B cell (primary cell): Measurements from ENCODE around the gene HSBP1L1. TPM values are rescaled to one million over a fixed set of nuclear protein-coding genes. Genes with fewer than 3 reads are reported as not detected.

Experiments
- ATAC-seq: fragments of 200-7000 bp; cut with Tn5 transposase; one replicate; pipeline ENCODE4 v1.10.0; 2021; ENCODE audit warnings: low read depth, mild to moderate bottlenecking, moderate number of reproducible peaks, moderate library complexity
- CTCF ChIA-PET: fragments of 350-600 bp; sonication (Branson Sonifier 250); formaldehyde crosslinking; loops from one replicate; lab custom pipeline; 2021; ENCODE audit warnings: antibody characterized with exemption, inconsistent platforms; lab: Charles Lee
- POLR2A ChIA-PET: fragments of 350-600 bp; sonication (Branson Sonifier 250); formaldehyde crosslinking; loops from one replicate; lab custom pipeline; 2021; ENCODE audit warnings: antibody characterized with exemption; lab: Charles Lee
- DNase-seq: peaks from one replicate; pipeline ENCODE4 v3.0.0; 2013
- H2AFZ ChIP-seq: 2 replicates; pipeline ENCODE4 v1.6.1; 2012; ENCODE audit warnings: mild to moderate bottlenecking, low read depth, low read length; ENCODE audit not compliant: insufficient read depth, poor library complexity, severe bottlenecking
- H3K27ac ChIP-seq, 2 donors: 1 replicate in 1 of 2; 2 replicates in 1 of 2; pipeline ENCODE4 v1.5.1; 2012 to 2013; ENCODE audit warnings: low read length in 2 of 2, mild to moderate bottlenecking in 2 of 2, moderate library complexity in 1 of 2
- H3K27me3 ChIP-seq, 4 experiments: fragments of 200-600 bp in 1 of 4; sonication (generic) in 1 of 4; replicated peaks in 1 of 4; 1 replicate in 2 of 4; 2 replicates in 2 of 4; pipeline versions ENCODE4 v1.6.1 to v1.7.0; 2013 to 2016; ENCODE audit warnings: low read length in 3 of 4, mild to moderate bottlenecking in 2 of 4, mixed read lengths in 1 of 4, moderate library complexity in 1 of 4; ENCODE audit not compliant: insufficient read depth in 4 of 4, control insufficient read depth in 3 of 4; ENCODE audit errors: control extremely low read depth in 1 of 4
- H3K36me3 ChIP-seq, 2 experiments: replicated peaks in 1 of 2; 1 replicate in 1 of 2; 2 replicates in 1 of 2; pipeline versions ENCODE4 v1.6.1 to v1.7.1; 2013; ENCODE audit warnings: low read length in 1 of 2; ENCODE audit not compliant: insufficient read depth in 2 of 2, control insufficient read depth in 1 of 2; ENCODE audit errors: control extremely low read depth in 1 of 2, extremely low read depth in 1 of 2
- H3K4me1 ChIP-seq, 2 donors: fragments of 200-600 bp in 1 of 2; sonication (generic) in 1 of 2; 1 replicate in 1 of 2; 2 replicates in 1 of 2; pipeline versions ENCODE4 v1.5.1 to v1.6.1; 2013 to 2017; ENCODE audit warnings: low read length in 2 of 2; ENCODE audit not compliant: control insufficient read depth in 2 of 2, insufficient read depth in 2 of 2
- H3K4me2 ChIP-seq: replicated peaks from 2 replicates; pipeline ENCODE3; 2012; ENCODE audit warnings: mild to moderate bottlenecking, low read depth, low read length; ENCODE audit not compliant: poor library complexity, severe bottlenecking
- H3K4me3 ChIP-seq, 5 experiments: fragments of 200-600 bp in 1 of 5; sonication (generic) in 1 of 5; 1 replicate in 3 of 5; 2 replicates in 2 of 5; pipeline versions ENCODE4 v1.5.1 to v1.7.0; 2011 to 2016; ENCODE audit warnings: low read length in 4 of 5, mild to moderate bottlenecking in 4 of 5, low read depth in 2 of 5, control low read depth in 1 of 5, moderate library complexity in 1 of 5; ENCODE audit not compliant: insufficient read depth in 1 of 5; ENCODE audit errors: control extremely low read depth in 1 of 5, extremely low read depth in 1 of 5
- H3K79me2 ChIP-seq: fragments of 200-600 bp; sonication (generic); one replicate; pipeline ENCODE4 v1.6.0; 2016; ENCODE audit warnings: low read length; ENCODE audit not compliant: control insufficient read depth, insufficient read depth
- H3K9ac ChIP-seq: fragments of 200-600 bp; sonication (generic); 2 replicates; pipeline ENCODE4 v1.6.1; 2017; ENCODE audit warnings: mild to moderate bottlenecking, low read length, moderate library complexity
- H3K9me3 ChIP-seq, 3 donors: one replicate each; pipeline versions ENCODE4 v1.6.1 to v1.7.1; 2013; ENCODE audit warnings: low read length in 2 of 3; ENCODE audit not compliant: control insufficient read depth in 2 of 3, insufficient read depth in 1 of 3; ENCODE audit errors: control extremely low read depth in 1 of 3
- H4K20me1 ChIP-seq: 2 replicates; pipeline ENCODE4 v1.6.0; 2012; ENCODE audit warnings: mild to moderate bottlenecking, low read length; ENCODE audit not compliant: insufficient read depth, control insufficient read depth, poor library complexity, severe bottlenecking
- H3K27ac Mint-ChIP-seq: one replicate; pipeline ENCODE4 v1.8.0; 2021; ENCODE audit warnings: mixed read lengths
- H3K27me3 Mint-ChIP-seq: one replicate; pipeline ENCODE4 v1.8.0; 2021; ENCODE audit warnings: mixed read lengths
- H3K4me1 Mint-ChIP-seq: one replicate; pipeline ENCODE4 v1.8.0; 2021; ENCODE audit warnings: mixed read lengths
- H3K4me3 Mint-ChIP-seq: one replicate; pipeline ENCODE4 v1.8.0; 2021; ENCODE audit warnings: mixed read lengths
- H3K9me3 Mint-ChIP-seq: one replicate; pipeline ENCODE4 v1.8.0; 2022; ENCODE audit warnings: mixed read lengths; ENCODE audit not compliant: insufficient read depth
- CTCF ChIP-seq: fragments of 200-600 bp; IDR thresholded peaks from one replicate; pipeline ENCODE4 v1.8.0; 2022; ENCODE audit warnings: antibody characterized with exemption, mild to moderate bottlenecking
- EZH2 ChIP-seq: IDR thresholded peaks from 2 replicates; pipeline ENCODE4 v1.6.1; 2012; ENCODE audit warnings: borderline replicate concordance, low read depth, mild to moderate bottlenecking, moderate library complexity, low read length; ENCODE audit not compliant: insufficient read depth, poor library complexity, severe bottlenecking
- WGBS: methylation state at CpG from one replicate; pipeline ENCODE4 v1.1.5; 2013; ENCODE audit warnings: missing lambda C conversion rate; ENCODE audit not compliant: insufficient coverage; 5-methylcytosine and 5-hydroxymethylcytosine counted together
- intact Hi-C: fragments of 100-400 bp; cut with micrococcal nuclease; formaldehyde crosslinking; loops from one replicate; pipeline ENCODE4 v1.10.0; 2022
- polyA plus RNA-seq: library from polyadenylated mRNA; depleted of rRNA; stranded (reverse); fragments of >200 nt; gene quantifications from 2 replicates; pipeline ENCODE4 v1.2.3, GENCODE V29; 2012
- total RNA-seq, 2 donors: library from RNA; stranded (reverse); fragments of 120-200 nt in 1 of 2; gene quantifications; 1 replicate in 1 of 2; 2 replicates in 1 of 2; pipeline versions ENCODE4 v1.2.3 to v1.2.4, GENCODE V29; 2013 to 2022

Gene HSBP1L1
- total and polyA plus RNA-seq, 2 donors (not counting 1 experiment from before 2014, with no cell fraction given) = 4.6 to 7.2 TPM

DNA sequence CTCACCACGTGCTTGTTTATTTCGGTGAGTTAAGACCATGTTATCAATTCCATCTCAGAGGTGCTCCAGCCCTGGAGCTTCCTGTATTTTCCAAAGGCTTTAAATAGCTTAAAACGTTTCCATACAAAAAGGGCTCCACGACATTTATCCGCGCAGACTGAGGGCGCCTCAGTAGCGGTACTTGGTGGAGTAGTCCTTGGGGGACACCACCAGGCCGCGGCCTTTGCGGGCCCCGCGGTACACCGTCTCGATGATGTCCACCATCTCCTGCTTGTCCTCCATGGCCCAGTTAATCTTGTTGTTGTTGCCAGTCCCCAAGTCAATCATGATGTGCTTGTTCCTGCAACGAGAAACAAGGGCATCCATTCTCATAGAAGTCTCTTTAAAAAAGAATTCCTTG, 9.1 kb downstream of the HSBP1L1 start:
- Histone ChIP-seq H3K27ac (no peak overlapping the region), H3K9me3 (no peaks in the 10 kb centered on the region), H3K27me3 (no peaks in the 10 kb centered on the region), H3K4me3 (no peak overlapping the region), H3K4me1 (no peaks in the 10 kb centered on the region), H3K4me2 (no peak overlapping the region), H3K79me2 (peaks cover 40% of the 10 kb centered on the region), H3K36me3 (peaks cover 0 to 42% of the 10 kb centered on the region in 2 experiments), H4K20me1 (peaks cover 71% of the 10 kb centered on the region), H3K9ac (no peak overlapping the region), H2AFZ (no peak overlapping the region)
- Mint-ChIP-seq H3K4me1 (peaks cover 9% of the 10 kb centered on the region), H3K4me3 (no peak overlapping the region), H3K27me3 (no peaks in the 10 kb centered on the region), H3K27ac (no peak overlapping the region), H3K9me3 (no peaks in the 10 kb centered on the region)
- intact Hi-C loops = no loop called here
- 97% methylated on average over 16 of the region's 16 CpGs for WGBS
- ChIA-PET CTCF (no interaction called here), POLR2A (interaction anchor here (0.7 kb wide), 1 partner anchor 26 kb away, joined by 4 read pairs; no protein-coding TSS in a partner anchor)
- DNase-seq (no peak), ATAC-seq (no peak)
- no peak for TF ChIP-seq CTCF
- TF ChIP-seq EZH2 = no peak

- Histone ChIP-seq H2AFZ (no peak overlapping the region), H3K4me1 (no peaks in the 10 kb centered on the region), H3K9me3 (no peaks in the 10 kb centered on the region), H3K79me2 (peaks cover 46% of the 10 kb centered on the region), H3K36me3 (peaks cover 0 to 45% of the 10 kb centered on the region in 2 experiments), H3K4me3 (no peak overlapping the region), H3K27ac (no peak overlapping the region), H3K4me2 (no peak overlapping the region), H4K20me1 (peaks cover 76% of the 10 kb centered on the region), H3K9ac (no peak overlapping the region), H3K27me3 (no peaks in the 10 kb centered on the region)
- H3K27ac Mint-ChIP-seq = no peak overlapping the region
- intact Hi-C loops = no loop called here
- TF ChIP-seq EZH2 (no peak), CTCF (no peak)
- WGBS = no CpG with 5 or more reads among the region's 4 CpGs
- H3K4me1 Mint-ChIP-seq = peaks cover 9% of the 10 kb centered on the region
- no peaks in the 10 kb centered on the region for H3K9me3 Mint-ChIP-seq
- no peak for ATAC-seq
- no peaks in the 10 kb centered on the region for H3K27me3 Mint-ChIP-seq
- H3K4me3 Mint-ChIP-seq = no peak overlapping the region
- no peak for DNase-seq
- POLR2A ChIA-PET = interaction anchor here (0.7 kb wide), 1 partner anchor 25 kb away, joined by 4 read pairs; no protein-coding TSS in a partner anchor
- CTCF ChIA-PET = no interaction called here
Observed at GRCh38 chr18:79974025-79974654, 9.7 kb downstream of the HSBP1L1 start.
